ENCODE data around the gene TSPYL4. TPM values are rescaled to one million over a fixed set of nuclear protein-coding genes. Genes with fewer than 3 reads are reported as not detected.

The TSPYL4 gene
- total RNA-seq, 1 experiment from 2014 or later: 5.4 TPM

- Histone ChIP-seq H3K9me2 (ENCODE audit: insufficient read depth) (no peaks in the 10 kb centered on the region), H4K20me1 (ENCODE audit: insufficient read depth) (no peaks in the 10 kb centered on the region), H3K9me3 (ENCODE audit: control insufficient read depth in 1 of 2, insufficient read depth in 1 of 2, low read depth in 1 of 2, low read length in 2 of 2) (no peaks in the 10 kb centered on the region), H3K79me2 (ENCODE audit: insufficient read depth, low read length) (peaks cover 15% of the 10 kb centered on the region), H2AFZ (ENCODE audit: low read depth, low read length, poor library complexity, severe bottlenecking) (no peak overlapping the region), H3K9ac (ENCODE audit: low read length) (no peak overlapping the region), H3K4me1 (ENCODE audit: control insufficient read depth in 1 of 2, insufficient read depth in 2 of 2, low read length in 2 of 2) (peaks cover 6 to 17% of the 10 kb centered on the region in 2 experiments), H3K27ac (ENCODE audit: low read depth, low read length) (no peak overlapping the region), H3K36me3 (ENCODE audit: control insufficient read depth in 1 of 2, insufficient read depth in 2 of 2, low read length in 2 of 2) (peaks cover 0 to 5% of the 10 kb centered on the region in 2 experiments; a peak in 1 of 4 replicates), H3K4me2 (ENCODE audit: low read length) (no peak overlapping the region), H3K4me3 (replicated peaks in 1 of 2; ENCODE audit: low read depth in 1 of 2, low read length in 2 of 2) (no peak overlapping the region), H3K27me3 (ENCODE audit: insufficient read depth, low read length) (no peaks in the 10 kb centered on the region)
- no TSS peak for BruUV-seq (replicated peaks)
- intact Hi-C loops (cut with micrococcal nuclease): no loop called here
- ChIA-PET RAD21 (ENCODE audit: low non-redundant PET in 1 of 2, low total read pairs in 2 of 2, uncharacterized antibody in 2 of 2, unreplicated experiment in 2 of 2) (no interaction called here), POLR2A (no interaction called here), CTCF (interaction anchor here (1.2 kb wide), 1 partner anchor 15 kb away, joined by 3 read pairs; no protein-coding TSS in a partner anchor)
- no peak for TF ChIP-seq ZNF274 (IDR thresholded peaks at IDR 0.05; ENCODE audit: low read depth, low read length)
- TF ChIP-seq SIN3A (IDR thresholded peaks at IDR 0.05; ENCODE audit: low read depth): no peak
- no peak for TF ChIP-seq EZH2phosphoT487 (IDR thresholded peaks at IDR 0.05; ENCODE audit: borderline replicate concordance)
- no peak for TF ChIP-seq RAD21 (IDR thresholded peaks at IDR 0.05; ENCODE audit: low read depth)
- no peak for TF ChIP-seq POLR2AphosphoS5 (IDR thresholded peaks at IDR 0.05; ENCODE audit: low read depth, low read length)
- no peak for TF ChIP-seq EZH2 (IDR thresholded peaks at IDR 0.05)
- TF ChIP-seq MAX (IDR thresholded peaks at IDR 0.05): no peak
- no peak for TF ChIP-seq ELF1 (IDR thresholded peaks at IDR 0.05; ENCODE audit: borderline replicate concordance, low read depth)
- no peak for TF ChIP-seq ATF3 (IDR thresholded peaks at IDR 0.05)
- TF ChIP-seq EGR1 (IDR thresholded peaks at IDR 0.05; ENCODE audit: low read depth): no peak
- no peak for TF ChIP-seq YY1 (IDR thresholded peaks at IDR 0.05; ENCODE audit: extremely low read depth, insufficient replicate concordance, low read depth, low read length)
- TF ChIP-seq TCF7L2 (IDR thresholded peaks at IDR 0.05; ENCODE audit: borderline replicate concordance, extremely low read depth, insufficient read depth, insufficient read length): no peak
- no peak for TF ChIP-seq JUND (IDR thresholded peaks at IDR 0.05)
- no peak for TF ChIP-seq CEBPB (IDR thresholded peaks at IDR 0.05; ENCODE audit: low read depth)
- no peak for TF ChIP-seq ZFX (IDR thresholded peaks at IDR 0.05)
- no peak for TF ChIP-seq FOSL1 (IDR thresholded peaks at IDR 0.05; ENCODE audit: low read depth)
- no peak for TF ChIP-seq CBX3 (IDR thresholded peaks at IDR 0.05; ENCODE audit: low read depth)
- TF ChIP-seq POLR2A (IDR thresholded peaks at IDR 0.05; ENCODE audit: borderline replicate concordance, extremely low read depth, insufficient read depth, insufficient read length): no peak
- no peak for TF ChIP-seq ZBTB33 (IDR thresholded peaks at IDR 0.05; ENCODE audit: extremely low read depth, insufficient replicate concordance, low read length)
- ATAC-seq: no peak
- DNase-seq (ENCODE audit: low read depth, low spot score): no peak
These were observed 29.3 kb upstream of the TSPYL4 start for GRCh38 chr6:116283191-116283590.

Measured in HCT116 (cell line).